Muscle of leg (tissue), 11 donors: ENCODE data around the gene SETBP1. TPM values are rescaled to one million over a fixed set of nuclear protein-coding genes. Genes with fewer than 3 reads are reported as not detected.
A peak's percentile ranks its signal among the peaks of the same experiment; 100 is the strongest.

Source experiments
- DNase-seq: peaks from one replicate; pipeline ENCODE4 v3.0.0; 2013
- H3K27ac ChIP-seq: one replicate; pipeline ENCODE4 v1.5.1; 2013; ENCODE audit warnings: mild to moderate bottlenecking, low read length, control low read depth
- H3K27me3 ChIP-seq: one replicate; pipeline ENCODE4 v1.6.1; 2013; ENCODE audit warnings: low read length; ENCODE audit not compliant: control insufficient read depth, insufficient read depth
- H3K36me3 ChIP-seq: one replicate; pipeline ENCODE4 v1.6.1; 2013; ENCODE audit warnings: low read length; ENCODE audit not compliant: control insufficient read depth, insufficient read depth
- H3K4me1 ChIP-seq: one replicate; pipeline ENCODE4 v1.6.1; 2013; ENCODE audit warnings: low read length; ENCODE audit not compliant: control insufficient read depth, insufficient read depth
- H3K4me3 ChIP-seq: one replicate; pipeline ENCODE4 v1.5.1; 2013; ENCODE audit warnings: low read length, control low read depth
- H3K9me3 ChIP-seq: replicated peaks from 2 replicates; pipeline ENCODE4 v1.6.1; 2013; ENCODE audit warnings: low read depth, low read length; ENCODE audit not compliant: control insufficient read depth
- whole genome bisulfite sequencing: methylation state at CpG from one replicate; pipeline ENCODE4 v1.1.5; 2013; ENCODE audit warnings: missing lambda C conversion rate; ENCODE audit not compliant: insufficient coverage; 5-methylcytosine and 5-hydroxymethylcytosine counted together
- polyA plus RNA-seq, 8 donors: library from polyadenylated mRNA; unstranded; fragments of 120-200 nt; gene quantifications; one replicate each; pipeline versions ENCODE4 v1.2.1 to v1.2.3, GENCODE V29; 2013; ENCODE audit warnings: inconsistent platforms in 1 of 8, low replicate concordance in 1 of 8; ENCODE audit not compliant: insufficient read length in 8 of 8, insufficient read depth in 1 of 8
- total RNA-seq: library from RNA; stranded (reverse); fragments of 120-200 nt; gene quantifications from one replicate; pipeline ENCODE4 v1.2.4, GENCODE V29; 2013

SETBP1 gene
- total and polyA plus RNA-seq, 9 donors = 11.0 to 20.5 (median 16.8) TPM

DNA sequence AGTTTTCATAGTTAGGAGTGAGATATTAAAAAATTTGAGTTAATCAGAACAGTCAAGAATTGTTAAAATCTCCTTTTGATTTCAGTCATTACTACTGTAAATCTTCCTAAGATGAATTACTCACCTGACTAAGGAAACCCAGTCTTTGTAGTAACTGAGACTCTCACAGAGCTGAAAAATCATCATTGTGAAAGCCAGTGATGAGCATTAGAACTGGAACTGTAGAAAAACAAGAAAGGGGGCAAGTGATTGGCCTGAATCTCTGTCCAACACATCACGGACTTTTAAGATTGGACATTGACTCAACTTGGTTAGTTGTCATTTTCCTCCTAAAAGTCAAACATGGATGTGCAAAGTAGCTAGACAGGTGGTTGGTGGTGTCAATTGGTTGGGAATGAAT, 21.9 kb downstream of the SETBP1 start:
- Histone ChIP-seq H3K4me1 (peaks cover 18% of the 10 kb centered on the region), H3K9me3 (no peaks in the 10 kb centered on the region), H3K27ac (no peak overlapping the region), H3K27me3 (no peaks in the 10 kb centered on the region), H3K4me3 (no peak overlapping the region), H3K36me3 (peaks cover 9% of the 10 kb centered on the region)
- DNase-seq = no peak
- WGBS = no CpG with 5 or more reads among the region's 1 CpG

DNA sequence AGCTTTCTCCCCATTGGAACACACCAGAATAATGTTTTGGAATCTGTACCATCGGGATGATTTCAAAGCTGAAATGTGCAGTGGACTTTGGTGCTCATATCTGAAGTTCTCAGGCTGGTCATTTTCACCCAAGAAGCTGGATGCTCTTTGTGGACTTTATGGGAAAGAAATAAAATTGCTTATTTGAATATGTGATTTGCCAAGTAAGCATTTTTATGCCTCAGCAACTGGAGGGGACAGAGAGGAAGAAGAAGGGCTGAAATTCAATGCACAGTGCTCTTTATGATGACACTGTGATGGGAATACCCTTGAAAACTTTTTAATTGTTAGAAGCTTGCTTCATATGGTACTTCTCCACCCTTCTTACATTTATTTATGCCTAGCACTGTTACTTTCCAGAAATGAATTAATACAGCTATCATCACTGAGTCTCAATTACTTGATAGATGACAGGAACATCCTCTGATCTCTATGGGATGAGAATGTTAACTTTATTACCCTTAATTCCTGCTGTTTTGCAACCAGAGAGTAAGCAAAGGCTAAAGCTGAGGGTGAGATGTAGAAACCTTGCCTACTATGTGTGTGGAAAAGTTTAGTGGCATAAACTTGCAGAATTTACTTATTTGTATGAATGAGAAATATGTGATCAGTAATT, 23.6 kb downstream of the SETBP1 start:
- Histone ChIP-seq H3K27me3 (no peaks in the 10 kb centered on the region), H3K9me3 (no peaks in the 10 kb centered on the region), H3K4me1 (peaks cover 17% of the 10 kb centered on the region), H3K4me3 (no peak overlapping the region), H3K36me3 (peaks cover 9% of the 10 kb centered on the region), H3K27ac (no peak overlapping the region)
- WGBS = 88% methylated on average over 1 of the region's 1 CpG
- no peak for DNase-seq

DNA sequence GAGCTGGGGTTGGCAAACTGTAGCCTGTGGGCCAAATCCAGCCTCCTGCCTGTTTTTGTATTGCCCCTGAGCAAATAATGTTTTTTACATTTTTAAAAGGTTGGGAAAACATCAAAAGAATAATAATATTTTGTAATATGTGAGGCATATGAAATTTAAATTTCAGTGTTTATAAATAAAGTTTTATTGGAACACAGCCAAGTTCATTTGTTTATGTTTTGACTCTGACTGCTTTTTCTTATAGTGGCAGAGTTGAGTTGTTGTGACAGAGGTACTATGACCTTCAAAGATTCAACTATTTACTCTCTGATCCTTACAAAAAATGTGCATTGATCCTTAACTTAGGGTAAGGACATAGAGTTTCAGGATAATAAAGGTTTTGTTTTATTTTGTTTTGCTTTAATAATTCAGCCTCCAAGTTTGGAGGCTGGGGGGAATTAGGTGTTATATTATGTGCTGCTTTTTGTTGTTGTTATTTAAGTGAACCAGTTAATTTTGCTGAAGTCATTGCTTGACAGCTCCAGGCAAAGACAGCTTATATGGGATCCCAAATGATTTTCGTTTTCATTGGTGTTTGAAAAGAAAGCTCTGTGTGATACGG, 24.5 kb downstream of the SETBP1 start:
- Histone ChIP-seq H3K9me3 (no peaks in the 10 kb centered on the region), H3K4me3 (no peak overlapping the region), H3K36me3 (peaks cover 9% of the 10 kb centered on the region), H3K27me3 (no peaks in the 10 kb centered on the region), H3K27ac (no peak overlapping the region), H3K4me1 (peaks cover 12% of the 10 kb centered on the region)
- no CpG with 5 or more reads among the region's 2 CpGs for WGBS
- DNase-seq = no peak

DNA sequence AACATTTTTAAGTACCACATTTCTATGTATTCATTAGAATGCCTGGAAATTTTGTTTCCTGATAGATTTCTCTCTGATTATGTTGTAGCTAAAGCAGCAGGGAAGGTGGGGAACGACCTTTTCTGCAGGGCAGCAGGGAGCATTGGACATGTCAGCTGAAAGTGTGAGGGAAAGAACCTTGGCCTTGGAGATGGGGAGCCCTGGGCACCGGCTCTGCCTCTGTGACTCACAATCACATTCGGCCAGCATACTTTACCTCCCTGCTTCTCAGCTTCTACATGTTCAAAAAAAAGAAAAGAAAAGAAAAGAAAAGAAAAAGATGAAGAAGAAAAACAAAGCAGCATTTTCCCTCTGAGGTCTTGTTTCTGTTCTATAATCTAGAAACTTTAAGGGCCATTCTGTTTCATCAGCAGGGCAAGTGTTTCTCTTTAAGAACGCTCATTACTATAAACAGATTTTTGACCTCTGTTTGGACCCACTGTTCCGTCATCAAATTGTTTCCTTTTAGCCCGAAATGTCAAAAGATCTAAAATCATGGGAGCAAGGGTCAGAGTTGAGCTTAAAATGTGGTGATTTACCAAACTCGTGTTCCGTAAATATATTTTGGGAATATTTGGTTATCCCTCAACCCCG, 27.9 kb downstream of the SETBP1 start:
- Histone ChIP-seq H3K4me3 (no peak overlapping the region), H3K4me1 (peaks cover 4% of the 10 kb centered on the region), H3K9me3 (no peaks in the 10 kb centered on the region), H3K27me3 (no peaks in the 10 kb centered on the region), H3K27ac (no peak overlapping the region), H3K36me3 (peaks cover 8% of the 10 kb centered on the region)
- WGBS = 80% methylated on average over 1 of the region's 9 CpGs
- DNase-seq = no peak

DNA sequence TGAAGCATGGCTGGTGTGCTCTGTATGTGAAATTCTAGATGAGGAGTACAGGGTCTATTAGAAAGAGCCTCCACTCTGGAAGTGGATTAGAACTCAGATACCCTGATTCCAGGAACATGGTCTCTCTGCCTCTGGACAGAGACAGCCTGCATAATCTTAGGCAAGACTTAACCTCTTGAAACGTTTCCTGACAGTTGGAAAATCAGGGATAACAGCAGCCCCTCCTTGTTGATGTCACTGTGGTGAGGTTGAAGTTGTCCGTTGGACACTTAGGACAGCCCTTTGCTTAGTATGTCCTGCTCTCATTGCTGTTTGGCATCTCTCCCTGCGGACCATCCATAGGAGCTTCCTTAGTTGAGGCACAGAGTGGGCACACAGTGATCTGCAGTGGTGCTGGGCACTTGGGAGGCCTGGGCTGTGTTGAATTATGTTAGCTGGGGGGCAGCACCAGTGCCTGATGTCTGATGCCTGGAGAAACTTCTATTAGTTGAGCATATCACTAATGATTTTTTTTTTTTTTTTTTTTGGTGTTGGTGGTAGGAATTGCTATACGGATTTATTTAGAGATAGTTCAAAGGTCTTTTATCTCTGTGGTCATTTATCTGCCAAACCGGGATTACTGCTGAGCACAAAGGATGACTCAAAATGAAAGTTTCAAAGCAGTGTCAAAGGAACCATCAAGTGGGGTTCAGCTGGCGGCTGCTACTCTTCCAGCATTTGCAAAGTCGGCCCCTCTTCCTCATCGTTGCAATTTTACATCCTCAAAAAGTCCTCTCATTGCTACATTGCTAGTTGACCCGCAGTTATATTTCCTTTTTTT, 28.8 kb downstream of the SETBP1 start:
- Histone ChIP-seq H3K36me3 (peaks cover 7% of the 10 kb centered on the region), H3K27ac (no peak overlapping the region), H3K27me3 (no peaks in the 10 kb centered on the region), H3K4me3 (no peak overlapping the region), H3K9me3 (no peaks in the 10 kb centered on the region), H3K4me1 (peaks cover 4% of the 10 kb centered on the region)
- peak; percentile 54 for DNase-seq
- WGBS = 54% methylated on average over 7 of the region's 9 CpGs

- WGBS = 82% methylated on average over 4 of the region's 8 CpGs
- Histone ChIP-seq H3K27me3 (no peaks in the 10 kb centered on the region), H3K9me3 (no peaks in the 10 kb centered on the region), H3K27ac (no peak overlapping the region), H3K4me3 (no peak overlapping the region), H3K4me1 (peaks cover 16% of the 10 kb centered on the region), H3K36me3 (peaks cover 5% of the 10 kb centered on the region)
- DNase-seq = no peak
Observed at GRCh38 chr18:44710931-44711330, 30.2 kb downstream of the SETBP1 start.

DNA sequence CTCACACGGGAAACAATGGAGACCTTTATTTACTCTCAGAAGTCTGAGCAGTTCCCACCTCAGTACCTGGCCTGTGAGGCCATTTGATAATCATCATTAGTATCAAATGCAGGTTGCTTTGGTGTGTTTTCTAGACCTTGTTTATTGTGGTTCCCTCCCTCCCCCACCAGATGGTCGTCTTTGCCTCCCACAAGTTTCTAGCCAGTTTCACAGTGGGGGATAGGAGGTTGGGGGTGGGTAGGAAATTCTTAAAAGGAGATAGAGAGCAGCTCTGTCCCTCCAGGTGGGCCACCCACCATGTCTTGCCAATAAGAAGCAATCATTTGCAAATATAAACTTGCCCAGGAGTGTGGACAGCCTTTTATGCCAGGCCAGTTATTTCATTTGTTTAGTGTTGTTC, 31.3 kb downstream of the SETBP1 start:
- no peaks in the 10 kb centered on the region for H3K9me3 ChIP-seq
- H3K4me1 ChIP-seq = peaks cover 24% of the 10 kb centered on the region
- no peaks in the 10 kb centered on the region for H3K27me3 ChIP-seq
- DNase-seq = no peak
- H3K4me3 ChIP-seq = no peak overlapping the region
- H3K36me3 ChIP-seq = peaks cover 9% of the 10 kb centered on the region
- WGBS = no CpG with 5 or more reads among the region's 2 CpGs
- no peak overlapping the region for H3K27ac ChIP-seq

DNA sequence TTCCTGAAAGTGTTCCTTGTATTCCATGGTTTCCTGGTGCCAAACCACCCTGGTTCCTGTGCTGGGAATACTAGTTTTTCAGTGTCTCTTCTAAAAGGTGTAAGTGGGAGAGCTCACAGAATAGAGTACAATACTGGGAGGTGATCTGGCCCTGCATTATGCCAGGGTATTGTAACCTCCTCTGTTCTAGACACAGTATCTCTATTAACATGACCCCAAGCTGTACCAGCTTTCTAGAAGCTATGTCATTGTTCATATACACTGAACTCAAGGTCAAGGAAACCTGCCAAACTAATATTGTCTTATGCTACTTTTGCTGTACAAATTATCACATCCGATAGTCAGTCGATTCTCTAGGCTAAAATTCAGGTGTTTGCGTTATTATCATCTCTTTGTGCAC, 32.7 kb downstream of the SETBP1 start:
- Histone ChIP-seq H3K4me1 (peaks cover 24% of the 10 kb centered on the region), H3K27me3 (no peaks in the 10 kb centered on the region), H3K27ac (no peak overlapping the region), H3K4me3 (no peak overlapping the region), H3K36me3 (peaks cover 10% of the 10 kb centered on the region), H3K9me3 (no peaks in the 10 kb centered on the region)
- DNase-seq = no peak
- WGBS = no CpG with 5 or more reads among the region's 3 CpGs

- 100% methylated on average over 2 of the region's 9 CpGs for WGBS
- Histone ChIP-seq H3K27me3 (no peaks in the 10 kb centered on the region), H3K36me3 (peaks cover 13% of the 10 kb centered on the region), H3K9me3 (no peaks in the 10 kb centered on the region), H3K4me1 (peaks cover 22% of the 10 kb centered on the region), H3K27ac (no peak overlapping the region), H3K4me3 (no peak overlapping the region)
- DNase-seq = no peak
Observed at GRCh38 chr18:44714376-44714775, 33.7 kb downstream of the SETBP1 start.

DNA sequence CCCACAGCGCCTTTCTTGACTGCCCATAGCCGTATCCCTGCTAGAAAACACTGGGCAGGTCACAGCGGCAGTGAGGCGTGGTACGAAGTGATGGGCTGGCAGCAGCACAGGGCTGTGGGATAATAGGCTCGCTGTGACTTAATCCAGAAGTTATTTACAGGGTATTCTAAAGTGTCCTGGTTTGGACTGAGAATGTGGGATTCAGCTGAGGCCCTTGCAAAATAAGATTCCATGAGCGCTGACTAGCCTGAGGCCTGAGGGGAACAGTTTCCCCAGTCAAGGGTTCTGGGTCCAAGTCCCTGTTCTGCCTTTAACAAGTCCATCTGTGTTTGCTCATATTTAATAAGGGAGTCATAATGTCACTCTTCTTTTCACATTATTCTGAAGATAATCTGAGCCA, 34.6 kb downstream of the SETBP1 start:
- Histone ChIP-seq H3K27ac (peak overlapping the region; percentile 71), H3K4me1 (peaks cover 20% of the 10 kb centered on the region), H3K36me3 (peaks cover 17% of the 10 kb centered on the region), H3K27me3 (no peaks in the 10 kb centered on the region), H3K4me3 (no peak overlapping the region), H3K9me3 (no peaks in the 10 kb centered on the region)
- WGBS = 38% methylated on average over 7 of the region's 7 CpGs
- peak; percentile 69 for DNase-seq
